ENCODE data around the gene CHFR.
"Not testable (repeated sequence)": the region's sequence is repeated elsewhere in the genome, so short reads cannot be mapped to it uniquely, and the experiment has no call there.

Gene CHFR

GRCh38 chr12:132887513-132888351, at the start of gene CHFR:
TSS of gene CHFR (minus strand) at chr12:132887605. CDS start at chr12:132887328, 277 bp downstream.
- DNase-seq, result peak; percentile 95

- DNase-seq, result not testable (repeated sequence)
These were observed 49.5 kb upstream of the CHFR start for GRCh38 chr12:132936921-132937320.

GRCh38 chr12:132936163-132936562, 48.8 kb upstream of the CHFR start:
- DNase-seq, result no peak

GRCh38 chr12:132926415-132926833, 39.0 kb upstream of the CHFR start:
- no peak for DNase-seq

GRCh38 chr12:132925597-132926414, 38.4 kb upstream of the CHFR start:
- no peak for DNase-seq

- DNase-seq, result no peak
These were observed 37.0 kb upstream of the CHFR start for GRCh38 chr12:132924356-132924755.

- DNase-seq, result no peak
These were observed 36.0 kb upstream of the CHFR start for GRCh38 chr12:132923356-132923909.

GRCh38 chr12:132922676-132923075, 35.3 kb upstream of the CHFR start:
- DNase-seq, result no peak

GRCh38 chr12:132921685-132922084, 34.3 kb upstream of the CHFR start:
- DNase-seq, result no peak

- DNase-seq, result no peak
These were observed 31.3 kb upstream of the CHFR start for GRCh38 chr12:132918680-132919079.

GRCh38 chr12:132909030-132909368, 21.6 kb upstream of the CHFR start:
- no peak for DNase-seq

GRCh38 chr12:132908145-132909029, 21.0 kb upstream of the CHFR start:
- peak; percentile 97 for DNase-seq

GRCh38 chr12:132907789-132908144, 20.4 kb upstream of the CHFR start:
- DNase-seq, result not testable (repeated sequence)

- no peak for DNase-seq
These were observed 19.8 kb upstream of the CHFR start for GRCh38 chr12:132907216-132907615.

- peak; percentile 95 for DNase-seq
These were observed 17.4 kb upstream of the CHFR start for GRCh38 chr12:132904718-132905328.

GRCh38 chr12:132899033-132899432, 11.6 kb upstream of the CHFR start:
- no peak for DNase-seq

- no peak for DNase-seq
These were observed 1.4 kb upstream of the CHFR start for GRCh38 chr12:132888852-132889251.

- DNase-seq, result no peak
These were observed 602 bp downstream of the CHFR start for GRCh38 chr12:132886529-132887477.

GRCh38 chr12:132881818-132882217, 5.6 kb downstream of the CHFR start:
- no peak for DNase-seq

GRCh38 chr12:132874620-132875019, 12.8 kb downstream of the CHFR start:
- DNase-seq, result not testable (repeated sequence)

- DNase-seq, result no peak
These were observed 13.2 kb downstream of the CHFR start for GRCh38 chr12:132874175-132874574.

Data from stimulated activated CD8-positive, alpha-beta memory T cell treated with anti-CD3 and anti-CD28 coated beads, Interleukin-4, amount 100 ng/mL, for 48 hours (primary cell).